ENCODE measurements around the gene ROMO1. TPM values are rescaled to one million over a fixed set of nuclear protein-coding genes. Genes with fewer than 3 reads are reported as not detected.

The ROMO1 gene
- total RNA-seq = 100 to 1,000 TPM; 136 to 141 TPM

GRCh38 chr20:35699127-35699956, at the start of gene ROMO1, which contains the start of gene NFS1:
TSS of gene ROMO1 (plus strand) at chr20:35699405. CDS start at chr20:35699633, 228 bp downstream.
TSS of gene NFS1 (minus strand) at chr20:35699352. CDS start at chr20:35699288, 64 bp downstream.
- POLR2A ChIA-PET = interaction anchor here (0.5 to 2.3 kb wide), 6 partner anchors 20 to 84 kb away, joined by 3 to 19 read pairs (median 6); partner anchors contain the start of genes RBM39 and SPAG4
- CTCF ChIA-PET = interaction anchor here (0.6 to 2.0 kb wide), 4 partner anchors 9 to 80 kb away, joined by 3 to 6 read pairs (median 5); partner anchors contain the start of gene RBM39

- CTCF ChIA-PET = no interaction called here
- POLR2A ChIA-PET = no interaction called here
These were observed 48.6 kb upstream of the ROMO1 start for GRCh38 chr20:35650632-35651031.

GRCh38 chr20:35651958-35652357, 47.2 kb upstream of the ROMO1 start:
- ChIA-PET POLR2A (no interaction called here), CTCF (no interaction called here)

DNA sequence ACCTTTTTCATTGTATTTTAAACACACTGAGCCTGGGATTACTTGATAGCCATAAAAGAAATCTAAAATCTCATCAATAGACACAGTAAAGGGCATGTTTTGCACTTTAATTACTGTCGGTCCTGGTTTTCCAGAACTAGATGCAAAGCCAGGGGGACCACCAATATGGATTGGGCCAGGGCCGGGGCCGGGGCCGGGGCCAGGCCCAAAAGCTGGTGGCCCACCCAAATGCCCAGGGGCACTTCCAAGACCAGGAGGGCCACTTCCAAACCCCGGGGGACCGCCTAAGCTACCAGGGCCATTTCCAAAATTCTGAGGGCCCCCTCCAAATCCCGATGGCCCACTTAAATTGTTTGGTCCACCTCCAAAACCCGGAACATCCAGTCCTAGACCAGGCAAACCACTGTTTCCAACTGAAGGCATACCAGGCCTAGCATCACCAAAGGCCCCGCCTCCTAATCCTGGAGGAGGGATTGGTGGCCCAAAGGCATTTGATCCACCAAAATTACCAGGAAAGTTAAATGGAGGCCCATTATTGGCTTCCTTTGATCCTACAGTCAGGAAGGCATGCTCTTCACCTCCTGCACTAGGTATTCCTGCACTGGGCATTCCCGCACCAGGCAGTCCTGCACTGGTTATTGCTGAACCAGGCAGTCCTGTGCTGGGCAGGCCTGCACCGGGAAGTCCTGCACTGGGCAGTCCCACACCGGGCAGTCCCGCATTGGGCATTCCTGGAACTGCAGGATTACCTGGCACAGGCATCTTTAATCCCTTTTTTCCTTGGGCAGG, 46.4 kb upstream of the ROMO1 start:
- ChIA-PET CTCF (no interaction called here), POLR2A (interaction anchor here (0.6 kb wide), 1 partner anchor 84 kb away, joined by 3 read pairs; no protein-coding TSS in a partner anchor)

GRCh38 chr20:35653430-35653734, 45.8 kb upstream of the ROMO1 start:
- POLR2A ChIA-PET = interaction anchor here (0.6 kb wide), 1 partner anchor 85 kb away, joined by 3 read pairs; no protein-coding TSS in a partner anchor
- CTCF ChIA-PET = no interaction called here

DNA sequence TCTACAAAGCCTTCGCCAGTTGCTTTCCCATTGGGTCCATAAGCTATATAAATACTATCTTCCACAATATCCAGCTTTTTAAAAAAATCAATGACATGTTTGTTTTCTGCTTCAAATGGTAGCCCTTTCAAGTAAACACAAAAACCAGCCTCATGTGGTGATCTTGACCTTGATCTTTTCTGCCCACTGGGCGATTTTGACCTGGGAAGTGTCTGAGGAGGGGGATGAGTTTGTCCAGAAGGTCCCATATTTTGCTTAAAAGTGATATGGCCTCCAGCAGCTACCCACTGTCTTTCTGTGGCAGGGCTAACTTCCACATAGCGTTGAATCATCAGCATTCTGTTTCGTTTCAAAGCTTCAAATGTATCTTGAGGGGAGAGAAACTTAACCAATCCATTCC, 45.3 kb upstream of the ROMO1 start:
- ChIA-PET CTCF (no interaction called here), POLR2A (interaction anchor here (0.6 kb wide), 1 partner anchor 85 kb away, joined by 3 read pairs; no protein-coding TSS in a partner anchor)

DNA sequence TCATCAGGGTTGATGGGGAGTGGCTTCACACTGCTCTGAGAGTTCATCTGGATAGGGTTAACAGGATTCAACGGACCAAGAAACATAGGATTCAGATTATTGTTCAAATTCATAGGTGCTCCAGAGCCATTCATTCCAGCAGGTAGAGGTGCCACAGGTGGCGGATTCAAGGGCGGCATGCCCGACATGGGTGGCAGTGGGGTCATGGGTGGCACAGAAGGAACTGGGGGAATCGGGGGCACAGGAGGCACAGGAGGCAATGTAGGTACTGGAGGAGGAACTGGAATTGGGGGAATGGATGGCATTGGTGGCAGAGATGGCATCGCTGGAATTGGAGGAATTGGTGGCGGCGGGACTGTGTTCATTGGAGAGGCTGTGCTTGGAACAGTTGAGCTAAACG, 44.8 kb upstream of the ROMO1 start:
- POLR2A ChIA-PET = no interaction called here
- CTCF ChIA-PET = no interaction called here

DNA sequence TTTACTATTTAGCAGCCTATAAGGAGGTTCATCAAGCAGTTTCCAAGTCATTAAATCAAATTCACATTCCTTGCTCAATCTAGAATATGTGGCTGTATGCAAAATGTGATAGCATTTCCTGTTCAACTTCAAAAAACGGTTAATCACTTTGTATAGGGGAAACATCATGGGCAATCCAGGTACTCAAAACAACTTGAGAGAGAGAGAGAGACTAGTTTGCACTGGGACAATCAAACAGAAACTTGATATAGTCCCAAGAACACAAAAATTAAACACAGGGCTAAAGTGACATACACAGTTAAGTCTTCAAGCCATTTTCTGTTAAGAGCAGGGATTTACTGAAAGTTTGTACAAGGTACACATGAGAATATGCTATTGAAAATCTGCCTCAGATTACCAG, 41.9 kb upstream of the ROMO1 start:
- ChIA-PET POLR2A (no interaction called here), CTCF (no interaction called here)

GRCh38 chr20:35660122-35660937, 38.9 kb upstream of the ROMO1 start:
- ChIA-PET CTCF (interaction anchor here (0.9 to 2.1 kb wide), 4 partner anchors 39 to 45 kb away, joined by 3 to 6 read pairs (median 4); partner anchors contain the start of gene SPAG4), POLR2A (interaction anchor here (0.5 to 5.7 kb wide), 5 partner anchors 42 to 1519 kb away, joined by 3 to 77 read pairs (median 3); partner anchors contain the start of genes MROH8, RPN2 and SPAG4)

GRCh38 chr20:35661053-35661452, 38.2 kb upstream of the ROMO1 start:
- POLR2A ChIA-PET = interaction anchor here (0.5 to 5.7 kb wide), 5 partner anchors 13 to 1518 kb away, joined by 3 to 77 read pairs (median 4); partner anchors contain the start of genes MROH8, RPN2 and SPAG4
- CTCF ChIA-PET = interaction anchor here (0.9 to 2.1 kb wide), 6 partner anchors 40 to 293 kb away, joined by 3 to 6 read pairs (median 3); partner anchors contain the start of genes SCAND1 and SPAG4

GRCh38 chr20:35661908-35662307, 37.3 kb upstream of the ROMO1 start:
- ChIA-PET POLR2A (interaction anchor here (0.7 to 5.7 kb wide), 3 partner anchors 14 to 107 kb away, joined by 4 to 77 read pairs (median 5); partner anchors contain the start of gene SPAG4), CTCF (interaction anchor here (1.0 to 2.1 kb wide), 4 partner anchors 42 to 292 kb away, joined by 3 to 6 read pairs (median 4); partner anchors contain the start of genes SCAND1 and SPAG4)

GRCh38 chr20:35662551-35662950, 36.7 kb upstream of the ROMO1 start:
- ChIA-PET POLR2A (interaction anchor here (2.6 to 5.7 kb wide), 2 partner anchors 44 to 80 kb away, joined by 31 to 77 read pairs; partner anchors contain the start of genes RBM39 and SPAG4), CTCF (interaction anchor here (1.8 to 2.1 kb wide), 2 partner anchors 43 to 291 kb away, joined by 5 to 6 read pairs; partner anchors contain the start of gene SCAND1)

DNA sequence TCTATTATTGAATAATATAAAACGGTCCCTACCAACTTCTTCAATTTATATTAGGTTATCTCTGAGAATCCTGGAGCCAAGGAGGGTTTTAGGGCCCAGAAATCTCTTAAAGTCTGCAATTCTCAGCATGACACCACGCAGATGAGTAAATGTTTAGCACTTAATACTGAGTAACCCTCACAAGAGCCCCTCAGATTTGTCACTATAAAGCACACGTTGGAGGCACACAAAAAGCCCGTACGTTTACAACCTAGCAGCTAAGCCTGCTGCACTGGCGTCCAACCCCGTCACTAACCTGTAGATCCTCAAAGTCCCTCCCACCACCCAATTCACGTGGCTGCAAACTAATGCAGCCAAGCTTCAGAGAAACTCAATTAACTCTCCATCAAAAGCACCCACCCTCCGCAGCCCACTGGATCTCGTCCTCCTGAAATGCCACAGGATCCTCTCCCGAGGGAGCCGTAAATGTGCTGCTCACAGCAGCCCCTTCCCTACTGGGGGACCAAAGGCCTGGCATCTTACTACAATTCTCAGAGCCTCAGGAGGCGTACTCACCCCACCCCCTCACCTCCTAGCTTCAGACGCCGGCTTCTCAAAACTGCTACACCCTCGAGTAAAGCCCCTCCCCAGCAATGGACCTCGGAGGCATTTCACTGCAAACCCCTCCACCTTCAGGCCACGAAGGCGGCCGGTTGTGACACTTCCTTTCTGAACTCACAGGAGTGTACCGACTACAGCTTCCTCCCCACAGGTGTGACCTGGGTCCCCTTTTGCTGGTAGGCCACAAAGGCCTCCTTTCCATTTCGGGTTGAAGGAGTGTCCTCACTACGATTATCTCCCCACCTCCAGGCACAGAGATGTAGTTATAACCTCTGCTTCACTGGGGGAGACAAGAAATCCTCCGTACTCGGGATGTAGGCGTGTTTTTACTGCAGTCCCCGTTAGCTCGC, 35.4 kb upstream of the ROMO1 start:
- CTCF ChIA-PET = interaction anchor here (1.2 to 2.0 kb wide), 4 partner anchors 15 to 290 kb away, joined by 3 to 15 read pairs (median 8); partner anchors contain the start of genes SCAND1 and SPAG4
- POLR2A ChIA-PET = interaction anchor here (0.9 to 5.7 kb wide), 9 partner anchors 36 to 290 kb away, joined by 3 to 77 read pairs (median 5); partner anchors contain the start of genes ERGIC3, NFS1, RBM39 and ROMO1

- ChIA-PET POLR2A (interaction anchor here (0.6 to 5.7 kb wide), 10 partner anchors 37 to 880 kb away, joined by 3 to 77 read pairs (median 5); partner anchors contain the start of genes ERGIC3, RBM39 and SPAG4), CTCF (interaction anchor here (1.2 to 2.0 kb wide), 4 partner anchors 16 to 289 kb away, joined by 3 to 15 read pairs (median 8); partner anchors contain the start of genes SCAND1 and SPAG4)
These were observed 34.6 kb upstream of the ROMO1 start, which contains the start of the genes CPNE1 and RBM12 for GRCh38 chr20:35664466-35665206. TSS of gene CPNE1 (minus strand) at chr20:35664900. CDS start at chr20:35632923, 31,977 bp downstream. TSS of gene RBM12 (minus strand) at chr20:35664900. CDS start at chr20:35655322, 9,578 bp downstream.

DNA sequence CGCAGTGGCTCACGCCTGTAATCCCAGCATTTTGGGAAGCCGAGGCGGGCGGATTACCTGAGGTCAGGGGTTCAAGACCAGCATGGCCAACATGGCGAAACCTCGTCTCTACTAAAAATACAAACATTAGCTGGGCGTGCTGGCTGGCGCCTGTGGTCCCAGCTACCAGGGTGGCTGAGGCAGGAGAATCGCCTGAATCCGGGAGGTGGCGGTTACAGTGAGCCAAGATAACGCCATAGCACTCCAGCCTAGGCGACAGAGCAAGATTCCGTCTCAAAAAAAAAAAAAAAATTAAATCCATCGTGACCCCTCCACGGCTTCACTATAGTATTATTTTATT, 33.3 kb upstream of the ROMO1 start:
- POLR2A ChIA-PET = interaction anchor here (0.7 kb wide), 1 partner anchor 161 kb away, joined by 14 read pairs; no protein-coding TSS in a partner anchor
- CTCF ChIA-PET = interaction anchor here (0.7 to 1.0 kb wide), 3 partner anchors 9 to 66 kb away, joined by 3 to 4 read pairs (median 3); no protein-coding TSS in a partner anchor

DNA sequence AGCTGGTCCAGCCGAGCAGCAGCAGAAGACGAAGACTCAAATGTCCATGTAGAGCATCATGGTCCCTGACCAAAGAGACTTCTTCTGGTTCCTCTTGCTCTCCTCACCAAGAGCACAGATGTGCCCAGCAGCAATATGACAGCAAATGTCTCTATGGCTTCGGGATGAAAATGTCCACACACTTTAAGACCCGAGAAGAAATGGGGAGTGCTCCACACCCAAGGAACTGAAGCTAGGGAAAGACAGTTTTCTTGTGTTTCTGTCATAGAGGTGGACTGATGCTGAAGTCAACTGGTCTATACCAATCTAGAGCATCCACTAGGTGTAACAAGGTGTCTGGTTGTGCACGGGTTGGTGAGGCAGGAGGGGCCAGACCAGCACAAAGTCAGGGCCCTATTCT, 30.0 kb upstream of the ROMO1 start:
- CTCF ChIA-PET = interaction anchor here (1.4 kb wide), 1 partner anchor 30 kb away, joined by 3 read pairs; the partner anchor contains the start of genes NFS1 and ROMO1

More for the DNA sequence above, 30.0 kb upstream of the ROMO1 start:
- POLR2A ChIA-PET = no interaction called here

All from activated CD8-positive, alpha-beta memory T cell treated with anti-CD3 and anti-CD28 coated beads for 36 hours (primary cell).